HEK293 (cell line): ENCODE results near the gene ISY1.

Source experiments
- CTCF ChIA-PET: fragments of 350-600 bp; formaldehyde crosslinking; extraction: SDS; loops from one replicate; lab custom pipeline; 2021; ENCODE audit warnings: antibody characterized with exemption; lab: Yijun Ruan, JAX
- POLR2A ChIA-PET: fragments of 300-600 bp; formaldehyde crosslinking; extraction: SDS; loops from one replicate; lab custom pipeline; 2020; ENCODE audit warnings: antibody characterized with exemption, inconsistent platforms; lab: Yijun Ruan, JAX
- H3K27ac ChIP-seq: fragments of 200-500 bp; sonication (Bioruptor generic); 2 replicates; pipeline ENCODE4 v1.5.1; 2014; ENCODE audit warnings: low read depth, low read length, control low read depth, inconsistent platforms; ENCODE audit errors: extremely low read depth
- H3K36me3 ChIP-seq, 2 experiments: fragments of 200-500 bp in 1 of 2; sonication (Bioruptor generic) in 1 of 2; 1 replicate in 1 of 2; 2 replicates in 1 of 2; pipeline ENCODE4 v1.5.1; 2014 to 2017; ENCODE audit warnings: inconsistent platforms in 2 of 2, low read length in 2 of 2; ENCODE audit not compliant: control insufficient read depth in 2 of 2, insufficient read depth in 1 of 2
- H3K4me1 ChIP-seq: fragments of 200-500 bp; sonication (Bioruptor generic); 2 replicates; pipeline ENCODE4 v1.5.1; 2014; ENCODE audit warnings: mild to moderate bottlenecking, low read length, inconsistent platforms; ENCODE audit not compliant: control insufficient read depth, insufficient read depth
- H3K4me3 ChIP-seq: 2 replicates; pipeline ENCODE4 v1.5.1; 2011; ENCODE audit warnings: low read depth, mild to moderate bottlenecking, control low read depth, low read length, moderate library complexity
- H3K9me3 ChIP-seq: fragments of 200-500 bp; sonication (Bioruptor generic); 2 replicates; pipeline ENCODE4 v1.5.1; 2014; ENCODE audit warnings: low read depth, low read length, inconsistent platforms; ENCODE audit not compliant: control insufficient read depth, insufficient read depth
- BCL6B ChIP-seq: fragments of 450-650 bp; formaldehyde crosslinking; IDR thresholded peaks from 2 replicates; pipeline ENCODE4 v1.5.1; 2017; ENCODE audit warnings: missing biosample characterization, missing genetic modification characterization
- EGR2 ChIP-seq: fragments of 450-650 bp; formaldehyde crosslinking; IDR thresholded peaks from 2 replicates; pipeline ENCODE4 v1.5.1; 2016; ENCODE audit warnings: low read depth, missing biosample characterization, missing genetic modification characterization
- OSR2 ChIP-seq: fragments of 450-650 bp; formaldehyde crosslinking; IDR thresholded peaks from 2 replicates; pipeline ENCODE4 v1.5.1; 2016; ENCODE audit warnings: missing biosample characterization, missing genetic modification characterization
- SP7 ChIP-seq: fragments of 450-650 bp; formaldehyde crosslinking; IDR thresholded peaks from 2 replicates; pipeline ENCODE4 v1.5.1; 2016; ENCODE audit warnings: missing biosample characterization, missing genetic modification characterization
- ZFP3 ChIP-seq: fragments of 450-650 bp; formaldehyde crosslinking; IDR thresholded peaks from 2 replicates; pipeline ENCODE4 v1.5.1; 2016; ENCODE audit warnings: low read depth, missing biosample characterization, missing genetic modification characterization
- ZNF146 ChIP-seq: fragments of 450-650 bp; formaldehyde crosslinking; IDR thresholded peaks from 2 replicates; pipeline ENCODE4 v1.5.1; 2016; ENCODE audit warnings: missing biosample characterization, missing genetic modification characterization
- ZNF19 ChIP-seq: fragments of 450-650 bp; formaldehyde crosslinking; IDR thresholded peaks from 2 replicates; pipeline ENCODE4; 2016; ENCODE audit warnings: missing biosample characterization, missing genetic modification characterization, low read depth
- ZNF335 ChIP-seq: fragments of 450-650 bp; formaldehyde crosslinking; conservative IDR thresholded peaks from 2 replicates; pipeline ENCODE4 v1.5.1; 2016; ENCODE audit warnings: missing biosample characterization, missing genetic modification characterization
- ZNF544 ChIP-seq: fragments of 450-650 bp; formaldehyde crosslinking; IDR thresholded peaks from 2 replicates; pipeline ENCODE4 v1.5.0; 2017; ENCODE audit warnings: missing biosample characterization, missing genetic modification characterization
- ZNF580 ChIP-seq: fragments of 450-650 bp; formaldehyde crosslinking; IDR thresholded peaks from 2 replicates; pipeline ENCODE4 v1.5.1; 2016; ENCODE audit warnings: missing biosample characterization, missing genetic modification characterization
- ZNF747 ChIP-seq: fragments of 450-650 bp; formaldehyde crosslinking; IDR thresholded peaks from 2 replicates; pipeline ENCODE4 v1.5.1; 2016; ENCODE audit warnings: missing biosample characterization, missing genetic modification characterization
- ZNF76 ChIP-seq: fragments of 450-650 bp; formaldehyde crosslinking; IDR thresholded peaks from 2 replicates; pipeline ENCODE4; 2016; ENCODE audit warnings: low read depth, missing biosample characterization, missing genetic modification characterization, borderline replicate concordance
- TF ChIP-seq, protein P1 (sequence below): fragments of 450-650 bp; formaldehyde crosslinking; IDR thresholded peaks from 2 replicates; pipeline ENCODE4 v1.5.1; 2017; ENCODE audit warnings: missing biosample characterization, missing genetic modification characterization
- TF ChIP-seq, protein P2 (sequence below): fragments of 450-650 bp; formaldehyde crosslinking; IDR thresholded peaks from 2 replicates; pipeline ENCODE4 v1.5.1; 2016; ENCODE audit warnings: missing biosample characterization, missing genetic modification characterization

Gene ISY1

GRCh38 chr3:129106320-129106719, 54.5 kb downstream of the ISY1 start (continued):
- TF ChIP-seq EGR2 (no peak), OSR2 (tag by site-specific recombination) (no peak)
- TF ChIP-seq, protein P1, sequence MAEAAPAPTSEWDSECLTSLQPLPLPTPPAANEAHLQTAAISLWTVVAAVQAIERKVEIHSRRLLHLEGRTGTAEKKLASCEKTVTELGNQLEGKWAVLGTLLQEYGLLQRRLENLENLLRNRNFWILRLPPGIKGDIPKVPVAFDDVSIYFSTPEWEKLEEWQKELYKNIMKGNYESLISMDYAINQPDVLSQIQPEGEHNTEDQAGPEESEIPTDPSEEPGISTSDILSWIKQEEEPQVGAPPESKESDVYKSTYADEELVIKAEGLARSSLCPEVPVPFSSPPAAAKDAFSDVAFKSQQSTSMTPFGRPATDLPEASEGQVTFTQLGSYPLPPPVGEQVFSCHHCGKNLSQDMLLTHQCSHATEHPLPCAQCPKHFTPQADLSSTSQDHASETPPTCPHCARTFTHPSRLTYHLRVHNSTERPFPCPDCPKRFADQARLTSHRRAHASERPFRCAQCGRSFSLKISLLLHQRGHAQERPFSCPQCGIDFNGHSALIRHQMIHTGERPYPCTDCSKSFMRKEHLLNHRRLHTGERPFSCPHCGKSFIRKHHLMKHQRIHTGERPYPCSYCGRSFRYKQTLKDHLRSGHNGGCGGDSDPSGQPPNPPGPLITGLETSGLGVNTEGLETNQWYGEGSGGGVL (tag by site-specific recombination) = no peak
- TF ChIP-seq, all 188 proteins: peak for 0

GRCh38 chr3:129105862-129106261, 55.0 kb downstream of the ISY1 start:
- Histone ChIP-seq H3K4me1 (no peaks in the 10 kb centered on the region), H3K27ac (no peak overlapping the region), H3K36me3 (peaks cover 0 to 15% of the 10 kb centered on the region in 2 experiments; a peak in 1 of 3 replicates), H3K4me3 (no peak overlapping the region), H3K9me3 (no peaks in the 10 kb centered on the region)
- CTCF ChIA-PET = interaction anchor here (0.6 to 0.7 kb wide), 2 partner anchors 13 to 135 kb away, joined by 3 read pairs; no protein-coding TSS in a partner anchor
- TF ChIP-seq BCL6B (tag by site-specific recombination) (peak; percentile 77), ZNF747 (tag by site-specific recombination) (no peak)
- POLR2A ChIA-PET = no interaction called here

- H3K4me1 ChIP-seq = no peaks in the 10 kb centered on the region
- H3K27ac ChIP-seq = no peak overlapping the region
- H3K4me3 ChIP-seq = no peak overlapping the region
- ChIA-PET CTCF (interaction anchor here (0.6 to 1.0 kb wide), 2 partner anchors 51 to 302 kb away, joined by 3 to 9 read pairs; no protein-coding TSS in a partner anchor), POLR2A (no interaction called here)
- H3K36me3 ChIP-seq = peaks cover 0 to 15% of the 10 kb centered on the region in 2 experiments; a peak in 1 of 3 replicates
- no peaks in the 10 kb centered on the region for H3K9me3 ChIP-seq
- TF ChIP-seq ZNF544 (tag by site-specific recombination) (no peak), ZFP3 (tag by site-specific recombination) (peak; percentile 66)
- TF ChIP-seq, all 188 proteins: peak for 1
Observed at GRCh38 chr3:129104498-129105079, 56.3 kb downstream of the ISY1 start.

- Histone ChIP-seq H3K4me3 (no peak overlapping the region), H3K4me1 (no peaks in the 10 kb centered on the region), H3K9me3 (no peaks in the 10 kb centered on the region), H3K36me3 (peaks cover 0 to 15% of the 10 kb centered on the region in 2 experiments; a peak in 1 of 3 replicates), H3K27ac (no peak overlapping the region)
- POLR2A ChIA-PET = no interaction called here
- TF ChIP-seq ZNF580 (tag by site-specific recombination) (no peak), ZNF146 (tag by site-specific recombination) (no peak), ZNF76 (no peak), ZNF19 (tag by site-specific recombination) (no peak), ZNF335 (tag by site-specific recombination) (no peak), SP7 (tag by site-specific recombination) (no peak), ZNF747 (tag by site-specific recombination) (no peak)
- TF ChIP-seq, protein P2, sequence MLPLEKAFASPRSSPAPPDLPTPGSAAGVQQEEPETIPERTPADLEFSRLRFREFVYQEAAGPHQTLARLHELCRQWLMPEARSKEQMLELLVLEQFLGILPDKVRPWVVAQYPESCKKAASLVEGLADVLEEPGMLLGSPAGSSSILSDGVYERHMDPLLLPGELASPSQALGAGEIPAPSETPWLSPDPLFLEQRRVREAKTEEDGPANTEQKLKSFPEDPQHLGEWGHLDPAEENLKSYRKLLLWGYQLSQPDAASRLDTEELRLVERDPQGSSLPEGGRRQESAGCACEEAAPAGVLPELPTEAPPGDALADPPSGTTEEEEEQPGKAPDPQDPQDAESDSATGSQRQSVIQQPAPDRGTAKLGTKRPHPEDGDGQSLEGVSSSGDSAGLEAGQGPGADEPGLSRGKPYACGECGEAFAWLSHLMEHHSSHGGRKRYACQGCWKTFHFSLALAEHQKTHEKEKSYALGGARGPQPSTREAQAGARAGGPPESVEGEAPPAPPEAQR = no peak
- TF ChIP-seq, all 188 proteins: peak for 0
- CTCF ChIA-PET = interaction anchor here (0.5 to 1.0 kb wide), 3 partner anchors 51 to 517 kb away, joined by 3 to 9 read pairs (median 5); no protein-coding TSS in a partner anchor
Observed at GRCh38 chr3:129104051-129104450, 56.8 kb downstream of the ISY1 start.
